GM18909 (cell line): ENCODE data around the gene PPP1R37.
"Not testable (repeated sequence)": the region's sequence is repeated elsewhere in the genome, so short reads cannot be mapped to it uniquely, and the experiment has no call there.

Source experiments
- ATAC-seq: cut with Tn5 transposase; IDR thresholded peaks from one replicate; pipeline ENCODE4 v1.9.1; 2021; ENCODE audit warnings: mild to moderate bottlenecking; ENCODE audit not compliant: unreplicated experiment, poor library complexity

Gene PPP1R37

GRCh38 chr19:45091031-45091923, 1.7 kb upstream of the PPP1R37 start:
- ATAC-seq = peak; percentile 56

DNA sequence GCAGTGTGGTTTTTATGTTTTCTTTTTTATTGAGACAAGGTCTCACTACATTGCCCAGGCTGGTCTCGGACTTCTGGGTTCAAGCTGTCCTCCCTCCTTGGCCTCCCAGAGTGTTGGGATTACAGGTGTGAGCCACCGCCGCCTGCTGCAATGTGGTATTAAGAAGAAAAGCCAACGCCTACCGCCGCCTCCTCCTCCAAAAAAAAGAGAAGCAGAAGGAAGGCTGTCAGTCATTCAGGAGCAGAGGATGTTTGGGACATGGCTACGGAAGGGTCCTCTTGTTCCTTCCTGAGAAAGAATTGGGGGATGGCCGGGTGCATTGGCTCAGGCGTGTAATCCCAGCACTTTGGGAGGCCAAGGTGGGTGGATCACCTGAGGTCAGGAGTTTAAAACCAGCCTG, 1.2 kb downstream of the PPP1R37 start:
- ATAC-seq = no peak

- no peak for ATAC-seq
Measured at GRCh38 chr19:45094707-45095106, 1.7 kb downstream of the PPP1R37 start.

DNA sequence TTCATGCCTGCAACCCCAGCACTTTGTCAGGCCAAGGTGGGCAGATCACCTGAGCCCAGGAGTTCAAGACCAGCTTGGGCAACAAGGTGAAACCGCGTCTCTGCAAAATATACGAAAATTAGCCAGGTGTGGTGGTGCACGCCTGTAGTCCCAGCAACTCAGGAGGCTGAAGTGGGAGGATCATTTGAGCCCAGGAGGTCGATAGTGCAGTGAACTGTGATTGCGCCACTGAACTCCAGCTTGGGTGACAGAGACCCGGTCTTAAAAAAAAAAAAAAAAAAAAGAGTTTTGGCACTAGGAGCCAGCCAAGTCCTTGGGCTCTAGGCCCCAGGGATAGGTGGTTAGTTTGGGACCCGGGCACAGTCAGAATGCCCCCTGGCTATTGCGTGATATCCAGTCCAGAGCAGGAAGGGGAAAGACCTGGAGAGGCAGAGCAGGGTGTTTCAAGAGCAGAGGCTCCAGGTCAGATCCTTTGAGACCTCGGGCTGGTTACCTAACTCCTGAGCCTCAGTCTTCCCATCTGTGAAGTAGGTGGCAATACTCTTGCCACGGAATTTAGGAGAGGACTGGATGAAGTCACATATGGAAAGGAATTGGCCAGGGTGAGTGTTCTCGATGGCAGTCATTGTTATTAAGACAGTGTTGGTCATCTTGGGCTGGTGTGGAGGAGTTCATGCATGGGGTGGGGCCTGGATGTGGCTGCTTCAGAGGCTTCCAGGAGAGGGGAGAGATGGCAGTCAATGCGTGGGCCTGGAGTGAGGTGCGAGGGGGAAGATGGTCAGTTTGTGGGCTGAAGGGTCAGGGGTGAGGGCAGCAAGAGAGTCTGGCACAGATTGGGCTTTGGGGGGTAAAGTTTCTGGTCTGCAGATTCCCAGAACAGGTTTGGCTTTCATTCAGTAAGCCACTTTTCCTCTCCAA, 2.8 kb downstream of the PPP1R37 start:
- no peak for ATAC-seq

GRCh38 chr19:45096700-45097099, 3.7 kb downstream of the PPP1R37 start:
- ATAC-seq = no peak

DNA sequence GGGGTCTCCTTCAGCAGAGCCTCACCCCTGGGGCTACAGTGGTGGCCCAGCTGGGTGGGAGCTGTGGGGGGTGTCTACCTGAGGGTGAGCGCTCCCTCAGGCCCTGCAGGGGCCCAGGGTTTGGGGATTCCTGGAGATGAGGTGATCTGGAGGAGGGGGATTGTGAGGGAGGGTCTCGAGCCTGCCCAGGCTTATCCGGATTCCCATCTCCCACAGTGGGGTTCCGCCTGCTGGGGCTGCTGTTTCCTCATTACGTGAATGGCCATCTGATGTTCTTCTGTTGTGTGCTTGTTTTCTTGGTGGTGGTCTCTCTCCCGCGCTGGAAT, 4.4 kb downstream of the PPP1R37 start:
- no peak for ATAC-seq

DNA sequence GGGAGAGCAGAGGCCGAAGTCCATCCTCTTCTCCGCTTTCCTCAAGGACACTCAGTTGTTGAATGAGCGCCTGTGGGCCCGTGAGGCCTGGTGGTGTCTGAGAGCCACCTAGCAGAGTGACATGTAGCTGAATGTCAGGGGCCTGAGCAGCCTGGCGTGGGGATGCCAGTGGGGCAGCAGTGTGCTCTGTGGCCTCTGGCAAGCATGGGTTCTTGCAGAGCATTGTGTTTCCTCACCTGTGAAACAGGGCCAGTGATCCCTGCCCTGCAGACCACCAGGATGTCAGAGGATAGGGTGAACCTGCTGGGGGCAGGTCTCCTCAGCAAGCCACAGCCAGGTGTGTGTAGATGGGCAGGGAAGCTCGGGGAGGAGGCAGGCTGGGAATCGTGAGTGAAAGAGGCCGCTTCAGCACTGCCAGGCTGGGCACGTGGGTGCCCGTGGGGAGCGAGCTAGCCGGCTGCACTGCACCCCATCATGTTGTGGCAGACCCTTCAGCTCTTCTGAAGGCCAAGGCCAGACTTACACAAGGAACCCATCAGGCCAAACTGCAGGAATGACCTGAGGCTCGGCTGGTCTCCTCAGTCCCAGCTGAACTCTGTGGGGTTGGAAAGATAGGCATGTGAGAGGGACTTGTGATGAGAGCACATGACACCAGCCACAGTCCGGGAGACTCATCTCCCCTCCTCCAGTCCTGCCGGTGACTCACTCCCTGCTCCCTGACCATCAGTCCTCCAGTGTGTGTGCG, 5.0 kb downstream of the PPP1R37 start:
- no peak for ATAC-seq

DNA sequence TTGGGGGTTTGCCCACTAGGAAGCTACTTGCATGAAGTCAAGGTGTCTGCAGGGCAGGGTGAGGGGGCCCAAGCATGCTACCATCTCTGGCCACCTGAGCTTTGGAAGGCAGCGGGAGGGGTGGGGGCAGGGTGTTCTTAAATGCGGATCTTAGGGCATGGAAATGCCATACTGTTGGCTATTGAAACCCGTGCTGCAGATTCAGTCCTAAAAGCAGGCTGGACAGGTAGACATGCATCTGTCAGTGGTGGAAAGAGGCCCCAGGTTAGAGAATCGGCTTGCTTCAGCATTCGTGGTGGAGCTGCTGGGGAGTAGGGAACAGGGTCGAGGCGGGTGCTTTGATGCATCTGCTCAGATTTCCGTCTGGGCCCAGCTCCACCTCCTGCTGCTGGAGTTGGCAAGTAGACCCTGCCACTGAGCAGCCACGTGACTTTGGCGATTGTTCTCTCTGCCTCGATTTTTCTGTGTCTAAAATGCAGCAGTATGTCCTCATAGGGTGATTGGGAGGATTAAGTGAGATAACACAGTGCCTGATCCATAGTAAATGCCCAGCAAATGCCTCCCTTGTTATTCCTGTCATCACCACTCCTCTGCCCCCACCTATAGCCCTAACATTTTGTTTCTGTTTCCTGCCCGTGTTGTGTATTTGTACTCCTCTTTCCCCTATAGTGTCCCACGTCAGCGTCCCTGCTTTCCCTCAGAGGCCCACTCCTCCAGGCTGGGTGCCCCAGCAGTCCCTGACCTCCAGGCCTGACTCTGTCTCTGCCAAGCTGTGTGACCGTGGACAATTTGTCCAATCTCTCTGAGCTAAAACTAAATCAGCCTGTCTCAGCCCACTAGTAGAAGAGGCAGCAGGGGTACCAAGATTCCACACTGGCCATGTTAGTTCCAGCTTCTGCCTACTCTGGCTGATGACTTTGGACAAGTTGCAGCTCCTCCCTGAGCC, 5.8 kb downstream of the PPP1R37 start:
- ATAC-seq = no peak

DNA sequence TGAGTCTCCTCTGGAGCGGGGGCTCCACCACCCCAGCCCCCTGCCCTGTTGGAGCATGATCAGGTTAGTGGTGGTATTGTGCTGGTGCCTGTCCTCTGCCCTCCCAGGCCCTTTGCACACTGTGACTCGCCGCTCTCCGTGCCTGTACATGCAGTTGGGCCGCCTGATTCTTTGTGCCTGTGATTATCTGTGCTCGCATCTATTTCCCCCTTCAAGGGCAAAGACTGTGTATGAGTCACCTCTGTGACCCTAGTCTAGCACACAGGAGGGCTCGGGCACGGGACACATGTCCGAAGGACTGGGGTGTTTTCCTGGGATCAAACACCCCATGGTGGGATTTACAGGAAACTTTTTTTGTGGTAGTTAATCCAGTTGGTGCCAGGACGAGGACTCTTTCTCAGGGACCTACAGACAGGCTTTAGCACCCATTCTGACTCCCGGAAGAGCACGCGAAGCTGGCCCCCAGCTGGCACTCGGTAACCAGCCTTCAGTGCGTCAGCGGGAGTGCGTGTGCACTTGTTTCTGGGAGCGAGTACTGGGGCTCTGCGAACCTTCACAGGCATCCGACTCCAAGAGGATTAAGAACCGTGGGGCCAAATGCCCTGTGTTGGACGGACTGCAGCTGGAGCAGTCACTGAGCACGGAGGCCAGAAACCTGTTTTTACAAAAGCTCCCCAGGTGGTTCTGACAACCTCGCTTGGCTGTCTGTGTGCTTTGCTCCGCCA, 6.7 kb downstream of the PPP1R37 start:
- ATAC-seq = no peak

GRCh38 chr19:45100201-45100600, 7.2 kb downstream of the PPP1R37 start:
- ATAC-seq = no peak

DNA sequence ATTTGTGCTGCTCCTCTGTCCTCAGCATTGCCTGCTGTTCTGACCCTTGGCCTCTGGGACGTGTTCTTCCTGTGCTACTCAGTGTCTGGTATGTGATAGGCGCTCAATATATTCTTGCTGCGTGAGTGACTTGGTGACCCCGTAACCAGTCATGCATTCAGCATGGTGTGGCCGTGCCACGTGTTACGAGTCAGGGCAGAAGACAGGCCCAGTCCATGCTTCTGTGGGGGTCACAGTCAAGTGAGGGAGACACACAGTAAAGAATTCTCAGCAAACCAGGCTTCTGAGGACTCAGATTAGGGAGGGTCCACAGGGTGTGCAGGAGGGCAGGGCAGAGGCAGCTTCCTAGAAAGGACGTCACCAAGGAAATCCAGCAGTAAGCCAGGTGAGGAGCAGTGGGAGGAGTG, 7.9 kb downstream of the PPP1R37 start:
- no peak for ATAC-seq

DNA sequence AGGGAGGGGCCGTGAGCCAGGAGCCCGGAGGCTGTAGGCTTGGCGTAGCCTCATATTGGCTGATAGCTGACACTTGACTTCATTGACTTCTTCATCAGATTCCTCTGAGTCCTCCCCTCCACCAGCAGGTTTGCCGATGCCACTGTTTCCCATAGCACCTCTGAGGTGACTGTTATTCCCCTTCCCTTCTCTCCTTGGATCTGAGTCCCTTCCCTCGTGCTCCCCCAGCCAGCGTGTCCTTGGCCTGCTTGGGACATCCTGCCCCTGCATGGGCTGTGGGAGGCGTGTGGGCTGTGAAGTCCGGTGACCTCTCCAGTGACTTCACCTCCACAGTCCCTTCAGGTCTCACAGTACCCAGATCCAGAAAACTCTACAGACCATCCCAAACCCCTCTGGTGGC, 8.8 kb downstream of the PPP1R37 start:
- no peak for ATAC-seq

GRCh38 chr19:45102481-45102880, 9.5 kb downstream of the PPP1R37 start:
- no peak for ATAC-seq

DNA sequence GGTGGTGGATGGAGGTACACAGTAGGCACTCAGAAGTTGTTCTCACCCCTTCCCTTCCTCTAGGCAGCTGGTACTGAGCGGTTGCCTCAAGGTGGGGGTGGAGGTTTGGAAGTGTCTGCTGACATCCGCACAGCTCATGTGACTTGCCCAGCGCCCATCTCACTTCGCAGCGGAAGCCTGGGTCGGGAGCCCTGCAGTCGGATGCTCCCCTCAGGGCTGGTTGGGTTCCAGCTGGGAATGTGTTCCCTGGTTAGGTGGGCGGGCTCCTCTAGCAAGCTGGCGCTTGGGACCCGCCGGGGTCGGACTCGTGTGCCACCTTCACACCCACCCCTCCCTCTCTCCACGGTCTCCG, 10.2 kb downstream of the PPP1R37 start:
- ATAC-seq = no peak

DNA sequence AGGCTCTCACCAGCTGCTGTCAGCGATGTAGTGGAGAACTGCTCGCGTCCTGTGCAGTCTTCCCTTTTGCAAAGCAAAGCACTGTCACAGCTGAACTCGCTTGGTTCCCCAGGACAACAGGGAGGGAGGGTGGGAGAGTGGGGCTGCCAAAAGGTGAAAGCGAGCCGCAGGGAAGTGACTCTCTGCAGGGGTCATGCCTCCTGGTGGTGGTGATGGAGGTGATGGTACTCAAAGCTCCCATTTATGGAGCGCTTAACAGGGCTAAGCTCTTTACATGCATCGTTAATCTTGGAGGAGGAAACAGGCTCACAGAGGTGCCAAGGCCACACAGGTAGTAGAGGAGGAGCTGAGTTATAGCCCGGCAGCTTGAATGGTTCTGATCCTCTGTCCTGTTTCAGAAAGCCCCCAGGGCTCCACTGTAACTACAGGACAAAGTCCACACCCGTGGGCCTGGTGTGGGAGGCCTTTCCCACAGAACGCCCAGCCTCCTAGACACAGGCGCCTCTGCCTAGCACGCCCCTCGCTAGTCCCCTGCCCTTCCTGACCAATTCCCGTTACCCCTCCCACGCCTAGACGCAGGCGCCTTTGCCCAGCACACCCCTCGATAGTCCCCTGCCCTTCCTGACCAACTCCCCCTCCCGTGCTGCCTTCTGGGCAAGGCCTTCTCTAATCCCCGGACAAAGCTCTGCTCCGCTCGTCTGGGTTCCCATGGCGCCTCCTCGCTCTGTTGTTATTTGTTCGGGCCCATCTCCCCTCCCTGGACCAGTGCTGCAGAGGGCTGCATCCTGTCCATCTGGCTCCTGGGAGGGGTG, 10.7 kb downstream of the PPP1R37 start:
- ATAC-seq = no peak

DNA sequence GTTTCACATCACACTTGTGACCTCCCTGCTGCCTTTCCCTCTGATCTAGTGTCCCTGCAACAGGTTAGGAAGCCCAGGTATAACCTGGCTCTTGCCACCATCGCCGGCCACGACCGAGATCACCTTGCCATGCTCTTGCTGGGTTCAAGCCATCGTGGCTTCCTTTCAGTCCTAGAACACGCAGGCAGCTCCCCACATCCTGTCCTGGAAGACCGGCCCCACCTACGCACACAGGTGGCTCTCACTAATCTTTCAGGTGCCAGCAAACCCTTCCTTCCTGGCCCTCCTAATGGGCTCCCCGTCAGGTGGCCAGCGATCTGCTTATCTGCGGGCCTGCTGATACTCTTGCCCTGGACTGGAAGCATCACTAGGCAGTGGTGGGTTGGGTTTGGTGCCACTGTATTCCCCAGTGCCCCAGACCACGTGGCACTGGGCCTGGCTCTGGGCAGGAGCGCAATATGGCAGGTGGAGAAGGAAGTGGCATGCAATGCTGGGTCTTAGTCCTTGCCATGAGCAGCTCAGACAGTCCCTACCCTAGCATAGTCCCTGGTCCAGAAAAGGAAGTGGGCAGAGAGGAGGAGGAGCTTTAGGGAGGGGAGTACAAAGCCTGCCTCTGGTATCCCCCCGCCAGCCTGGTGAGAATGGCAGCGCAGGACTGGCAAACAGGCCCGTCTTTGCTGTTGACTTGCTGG, 11.8 kb downstream of the PPP1R37 start:
- ATAC-seq = no peak

DNA sequence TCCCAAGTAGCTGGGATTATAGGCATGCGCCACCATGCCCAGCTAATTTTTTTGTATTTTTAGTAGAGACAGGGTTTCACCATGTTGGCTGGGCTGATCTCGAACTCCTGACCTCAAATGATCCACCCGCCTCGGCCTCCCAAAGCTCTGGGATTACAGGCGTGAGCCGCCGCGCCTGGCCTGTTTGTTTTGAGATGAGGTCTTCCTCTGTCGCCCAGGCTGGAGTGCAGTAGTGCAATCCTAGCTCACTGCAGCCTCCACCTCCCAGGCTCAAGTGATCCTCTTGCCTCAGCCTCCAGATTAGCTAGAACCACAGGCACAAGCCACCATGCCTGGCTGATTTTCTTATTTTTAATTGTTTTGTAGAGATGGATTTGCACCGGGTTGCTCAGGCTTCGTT, 13.4 kb downstream of the PPP1R37 start:
- ATAC-seq = not testable (repeated sequence)
